Activated CD4-positive, alpha-beta T cell treated with anti-CD3 and anti-CD28 coated beads, Interleukin-2, amount 50 U/mL, for 16 hours (primary cell): ENCODE results near the gene KRT71.
A peak's percentile ranks its signal among the peaks of the same experiment; 100 is the strongest.
"Not testable (repeated sequence)": the region's sequence is repeated elsewhere in the genome, so short reads cannot be mapped to it uniquely, and the experiment has no call there.

Source experiments
- DNase-seq: peaks from one replicate; pipeline ENCODE4 v3.0.0-alpha.2; 2020

The KRT71 gene

DNA sequence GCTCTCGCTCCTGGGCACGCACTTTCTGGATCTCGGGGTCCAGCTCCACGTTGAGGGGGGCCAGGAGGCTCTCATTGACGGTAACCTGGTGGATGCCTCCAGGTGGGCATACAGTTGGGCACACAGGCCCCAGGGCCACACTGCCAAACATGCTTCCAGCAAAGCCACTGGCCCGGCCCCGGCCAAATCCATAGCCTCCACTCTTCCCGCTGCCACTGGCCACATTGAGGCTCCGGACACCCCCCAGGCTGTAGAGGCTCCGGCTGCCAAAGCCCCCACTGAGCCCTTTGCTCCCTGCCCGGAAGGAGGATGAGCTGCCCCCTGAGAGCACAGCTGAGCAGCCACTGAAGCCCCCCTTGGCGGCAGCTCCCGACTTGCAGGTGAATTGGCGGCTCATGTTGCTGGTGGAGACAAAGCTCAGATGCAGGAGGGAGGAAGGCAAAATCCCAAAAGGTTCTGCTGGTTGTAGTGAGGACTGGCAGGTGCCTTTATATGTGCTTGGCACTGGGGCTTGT is at the start of gene KRT71:
Gene KRT71, minus strand, starts transcription at position 465 of the 515 bp plus-strand sequence. Its CDS starts 68 bp downstream, at position 397.
- no peak for DNase-seq

DNA sequence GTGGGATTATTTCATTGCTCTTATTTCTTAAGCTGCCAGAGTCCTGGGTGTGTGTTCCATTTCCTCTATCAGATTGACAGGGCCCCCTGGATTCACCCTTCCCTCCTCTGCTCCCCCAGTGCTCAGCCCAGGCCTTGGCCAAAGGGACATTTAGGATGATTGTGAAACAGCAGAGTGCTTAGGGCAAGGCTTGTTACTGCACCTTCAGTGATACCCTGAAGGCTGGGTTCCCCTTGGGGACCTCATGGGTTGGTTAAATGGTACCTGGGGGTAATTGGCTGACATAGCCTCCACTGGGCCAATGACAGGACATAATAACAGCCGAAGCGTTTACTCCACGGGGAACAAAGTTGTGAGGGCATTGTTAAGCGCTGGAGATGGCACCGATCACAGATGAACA is 49.6 kb upstream of the KRT71 start:
- no peak for DNase-seq

- DNase-seq: no peak
Measured at GRCh38 chr12:52601671-52602070, 48.7 kb upstream of the KRT71 start.

GRCh38 chr12:52600941-52601481 is 48.1 kb upstream of the KRT71 start, which contains the start of gene KRT72:
TSS of gene KRT72 (minus strand) at chr12:52601463. CDS start at chr12:52601452, 11 bp downstream.
- DNase-seq: no peak

DNA sequence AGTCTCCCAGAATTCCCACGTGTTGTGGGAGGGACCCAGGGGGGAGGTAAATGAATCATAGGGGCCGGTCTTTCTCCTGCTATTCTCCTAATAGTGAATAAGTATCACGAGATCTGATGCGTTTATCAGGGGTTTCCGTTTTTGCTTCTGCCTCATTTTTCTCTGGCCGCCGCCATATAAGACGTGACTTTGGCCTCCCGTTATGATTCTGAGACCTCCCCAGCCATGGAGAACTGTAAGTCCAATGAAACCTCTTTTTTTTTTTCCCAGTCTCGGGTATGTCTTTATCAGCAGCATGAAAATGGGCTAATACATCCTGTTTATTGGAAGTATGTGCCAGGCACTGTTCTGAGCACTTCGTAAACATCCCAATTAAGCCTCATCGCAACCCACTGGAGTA is 47.5 kb upstream of the KRT71 start:
- no peak for DNase-seq

- DNase-seq: no peak
Measured at GRCh38 chr12:52600071-52600470, 47.1 kb upstream of the KRT71 start.

DNA sequence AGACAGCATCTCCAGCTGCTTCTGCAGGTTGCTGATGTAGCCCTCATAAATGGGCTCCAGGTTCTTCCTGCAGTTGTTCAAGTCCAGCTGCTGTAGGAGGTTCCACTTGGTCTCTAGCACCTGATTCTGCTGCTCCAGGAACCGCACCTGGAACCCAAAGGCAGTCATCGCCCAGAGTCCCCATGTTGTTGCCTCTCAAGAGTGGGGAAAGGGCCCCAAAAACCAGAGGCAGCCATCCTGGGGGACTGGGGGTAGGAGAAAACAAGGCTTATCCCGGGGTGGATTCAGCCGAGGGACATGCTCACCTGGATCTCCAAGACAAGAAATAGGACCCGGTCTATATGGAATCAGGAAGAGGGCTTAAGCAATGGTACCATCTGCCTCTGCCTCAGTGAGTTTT is 46.0 kb upstream of the KRT71 start:
- DNase-seq: no peak

- not testable (repeated sequence) for DNase-seq
Measured at GRCh38 chr12:52594237-52594636, 41.3 kb upstream of the KRT71 start.

- DNase-seq: no peak
Measured at GRCh38 chr12:52591521-52591920, 38.6 kb upstream of the KRT71 start.

GRCh38 chr12:52590021-52590420 is 37.1 kb upstream of the KRT71 start:
- DNase-seq: no peak

GRCh38 chr12:52587563-52587962 is 34.6 kb upstream of the KRT71 start:
- DNase-seq: no peak

GRCh38 chr12:52585946-52586345 is 33.0 kb upstream of the KRT71 start:
- DNase-seq: peak; percentile 3

DNA sequence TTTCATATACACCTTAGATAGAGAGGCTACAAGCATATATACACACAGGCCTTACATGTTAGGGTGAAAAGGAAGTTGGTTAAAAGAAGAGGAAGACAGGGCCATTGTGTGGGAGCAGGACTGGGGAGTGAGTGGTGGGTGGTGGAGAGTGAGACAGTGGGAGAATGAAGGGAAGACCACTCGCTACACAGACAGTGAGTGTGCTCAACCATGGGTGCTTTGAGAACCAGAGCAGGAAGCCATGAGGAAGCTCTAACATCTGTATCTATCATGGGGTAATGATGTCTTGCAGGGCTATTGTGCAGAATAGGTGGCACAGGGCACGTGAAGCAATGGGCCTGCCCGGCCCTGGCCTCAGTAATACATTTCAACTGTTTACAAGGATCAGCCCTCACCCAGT is 32.1 kb upstream of the KRT71 start:
- DNase-seq: no peak

- no peak for DNase-seq
Measured at GRCh38 chr12:52584156-52584682, 31.3 kb upstream of the KRT71 start.

DNA sequence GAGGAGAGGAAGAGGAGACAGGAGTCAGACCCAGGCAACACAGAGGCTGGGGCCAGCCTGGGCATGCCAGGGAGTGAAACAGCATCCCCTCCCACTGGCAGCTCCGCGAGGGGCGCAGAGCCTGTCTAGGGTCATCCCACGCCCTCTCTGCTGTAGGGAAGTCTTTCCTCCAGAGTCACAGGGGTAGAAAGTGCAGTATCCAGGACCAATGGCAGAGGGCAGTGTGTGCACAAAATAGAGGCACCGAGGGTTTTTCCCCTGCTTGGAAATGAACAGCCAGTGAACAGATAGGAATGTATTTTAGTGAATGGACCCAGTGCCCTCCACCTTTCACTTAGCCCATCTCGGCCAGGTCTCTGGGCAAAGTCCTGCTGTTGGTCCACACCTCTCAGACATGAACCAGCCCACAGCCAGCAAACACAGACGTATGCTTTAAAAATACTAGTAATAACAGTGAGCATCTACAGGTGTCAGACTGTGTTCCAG is 30.1 kb upstream of the KRT71 start:
- DNase-seq: peak; percentile 45

DNA sequence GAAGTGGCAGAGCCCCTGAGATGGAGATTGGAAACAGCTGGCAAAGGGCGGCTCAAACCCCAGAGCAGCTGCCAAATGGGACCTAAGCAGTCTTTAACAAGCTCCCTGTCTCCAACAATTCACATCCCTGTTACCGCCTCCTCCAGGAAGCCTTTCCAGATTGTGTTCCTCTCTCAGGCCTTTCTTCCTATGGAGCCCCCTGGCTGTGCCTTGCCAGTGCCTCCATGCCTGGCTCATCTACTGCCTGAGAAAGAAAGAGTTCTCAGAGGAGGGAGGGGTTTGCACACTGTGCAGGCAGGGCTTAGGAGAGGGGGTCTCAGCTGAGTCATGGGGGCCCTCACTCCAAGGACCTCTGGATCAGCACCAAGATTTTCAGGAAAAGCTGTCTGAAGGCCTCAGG is 29.5 kb upstream of the KRT71 start:
- no peak for DNase-seq

GRCh38 chr12:52581481-52581880 is 28.5 kb upstream of the KRT71 start:
- DNase-seq: no peak

GRCh38 chr12:52581066-52581465 is 28.1 kb upstream of the KRT71 start:
- DNase-seq: no peak

GRCh38 chr12:52580496-52580895 is 27.6 kb upstream of the KRT71 start:
- no peak for DNase-seq

- DNase-seq: no peak
Measured at GRCh38 chr12:52579468-52580465, 26.8 kb upstream of the KRT71 start.

- DNase-seq: no peak
Measured at GRCh38 chr12:52578469-52578868, 25.5 kb upstream of the KRT71 start.

DNA sequence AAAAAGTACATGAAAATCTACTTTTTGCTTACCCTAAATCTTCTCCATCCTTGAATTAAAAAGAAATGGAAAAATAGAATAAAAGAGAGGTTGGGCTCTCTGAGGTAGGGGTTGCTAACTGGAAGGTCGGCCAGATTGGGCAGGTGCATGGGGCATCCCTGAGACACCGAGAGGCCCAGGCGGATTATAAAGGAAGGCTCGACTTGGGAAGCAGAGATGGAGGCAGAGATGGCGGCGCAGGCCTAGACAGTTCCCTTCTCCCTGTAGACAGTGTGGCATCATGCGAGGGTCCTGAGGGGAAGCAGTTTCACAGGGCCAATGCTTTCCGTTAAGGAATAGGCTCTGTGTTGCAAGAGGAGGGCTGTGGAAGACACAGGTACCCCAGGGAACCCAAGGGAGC is 24.4 kb upstream of the KRT71 start:
- no peak for DNase-seq

- DNase-seq: no peak
Measured at GRCh38 chr12:52575948-52576347, 23.0 kb upstream of the KRT71 start.

- no peak for DNase-seq
Measured at GRCh38 chr12:52575256-52575655, 22.3 kb upstream of the KRT71 start.
